Panc1 (cell line): Measurements from ENCODE around the gene PAX5.

Experiments used
- CTCF ChIP-seq: fragments of 450-650 bp; IDR thresholded peaks from 2 replicates; pipeline ENCODE4 v1.5.1; 2017; ENCODE audit warnings: mild to moderate bottlenecking
- POLR2AphosphoS5 ChIP-seq: IDR thresholded peaks from 2 replicates; pipeline ENCODE4 v1.6.1; 2012; ENCODE audit warnings: mild to moderate bottlenecking, low read depth, low read length, moderate library complexity

- TF ChIP-seq CTCF (no peak), POLR2AphosphoS5 (no peak)
These were observed 179.3 kb downstream of the PAX5 start for GRCh38 chr9:36854751-36855150.
